GM06990 (cell line): ENCODE measurements around the gene CBLL1.

Experiments
- DNase-seq: peaks from one replicate; pipeline ENCODE4 v3.0.0-alpha.2; 2011; ENCODE audit not compliant: insufficient read length; ENCODE audit errors: extremely low read depth
- H3K27me3 ChIP-seq: replicated peaks from 2 replicates; pipeline ENCODE4 v1.6.0; 2011; ENCODE audit warnings: low read length; ENCODE audit not compliant: control insufficient read depth, insufficient read depth
- H3K36me3 ChIP-seq: 2 replicates; pipeline ENCODE4 v1.5.1; 2011; ENCODE audit warnings: low read length; ENCODE audit not compliant: control insufficient read depth, insufficient read depth
- H3K4me3 ChIP-seq: replicated peaks from 2 replicates; pipeline ENCODE4 v1.5.1; 2011; ENCODE audit warnings: low read depth, mild to moderate bottlenecking, control low read depth, low read length
- CTCF ChIP-seq: IDR thresholded peaks from 2 replicates; pipeline ENCODE4 v1.5.1; 2011; ENCODE audit warnings: low read length, control low read depth, mild to moderate bottlenecking, inconsistent platforms; ENCODE audit not compliant: insufficient read depth, poor library complexity, severe bottlenecking

Gene CBLL1

DNA sequence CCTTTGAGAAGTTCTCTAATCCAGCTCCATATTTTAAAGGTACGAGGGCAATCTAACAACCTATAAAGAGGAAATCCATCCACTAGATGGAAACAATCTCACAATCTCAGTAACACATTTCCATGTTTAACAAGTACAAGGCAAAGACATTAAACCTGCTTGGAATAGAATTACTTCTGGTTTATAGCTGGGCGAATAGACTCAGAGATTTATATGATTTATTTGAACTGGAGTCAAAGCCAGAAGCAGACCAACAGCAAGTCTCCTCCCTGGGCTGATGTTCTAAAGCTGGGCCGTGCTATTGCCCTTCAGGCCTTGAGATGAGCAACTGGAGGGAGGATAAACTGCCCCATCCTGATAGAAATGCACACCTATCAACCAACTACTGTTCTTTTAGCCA is 33.8 kb downstream of the CBLL1 start:
- Histone ChIP-seq H3K36me3 (no peaks in the 10 kb centered on the region), H3K4me3 (no peak overlapping the region), H3K27me3 (no peaks in the 10 kb centered on the region)
- DNase-seq, result no peak
- TF ChIP-seq CTCF, result no peak

- Histone ChIP-seq H3K36me3 (no peaks in the 10 kb centered on the region), H3K4me3 (no peak overlapping the region), H3K27me3 (no peaks in the 10 kb centered on the region)
- no peak for DNase-seq
- no peak for TF ChIP-seq CTCF
Observed at GRCh38 chr7:107778283-107778682, 34.3 kb downstream of the CBLL1 start.

DNA sequence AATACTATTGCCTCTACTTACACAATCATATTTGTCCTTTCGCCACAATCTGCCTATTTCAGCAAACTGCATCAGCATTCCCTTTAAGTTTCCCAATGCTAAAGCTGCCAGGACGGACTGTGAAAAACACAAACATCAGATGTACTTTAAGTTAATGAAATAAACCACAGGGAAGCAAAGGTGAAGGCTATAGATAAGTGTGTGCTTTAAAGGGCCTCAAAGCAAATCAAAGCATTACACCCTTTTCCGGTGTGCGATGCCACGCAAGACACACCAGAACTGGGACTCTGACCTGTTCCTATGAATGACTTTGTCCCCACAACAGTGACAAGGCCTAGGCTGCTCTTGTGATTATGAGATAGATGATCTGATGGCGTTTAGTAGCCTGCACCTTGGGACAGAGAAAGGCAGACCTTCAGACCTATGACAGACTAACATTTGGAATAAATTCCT is 35.7 kb downstream of the CBLL1 start:
- no peak for TF ChIP-seq CTCF
- Histone ChIP-seq H3K4me3 (no peak overlapping the region), H3K27me3 (no peaks in the 10 kb centered on the region), H3K36me3 (no peaks in the 10 kb centered on the region)
- no peak for DNase-seq

DNA sequence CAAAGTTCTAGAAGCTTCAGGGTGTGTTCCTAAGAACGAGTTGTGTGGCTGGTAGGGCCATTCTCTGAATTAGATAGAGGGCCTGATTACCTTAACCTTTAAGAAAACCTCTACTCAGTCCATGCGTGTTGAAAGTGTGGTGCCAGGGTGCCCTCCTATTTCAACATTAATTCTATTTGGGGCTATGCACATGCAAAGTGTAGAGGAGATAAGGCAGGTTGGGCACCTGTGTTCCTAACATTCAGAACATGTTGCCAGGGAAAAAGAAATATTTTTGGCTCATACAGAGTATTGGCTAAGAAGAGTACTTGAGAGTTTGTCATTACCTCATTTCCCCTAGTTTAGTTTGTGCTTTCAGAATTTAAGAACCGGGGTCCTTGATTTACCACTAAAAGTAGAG is 38.4 kb downstream of the CBLL1 start:
- DNase-seq, result no peak
- H3K27me3 ChIP-seq, result no peaks in the 10 kb centered on the region
- no peaks in the 10 kb centered on the region for H3K36me3 ChIP-seq
- no peak overlapping the region for H3K4me3 ChIP-seq
- no peak for TF ChIP-seq CTCF

DNA sequence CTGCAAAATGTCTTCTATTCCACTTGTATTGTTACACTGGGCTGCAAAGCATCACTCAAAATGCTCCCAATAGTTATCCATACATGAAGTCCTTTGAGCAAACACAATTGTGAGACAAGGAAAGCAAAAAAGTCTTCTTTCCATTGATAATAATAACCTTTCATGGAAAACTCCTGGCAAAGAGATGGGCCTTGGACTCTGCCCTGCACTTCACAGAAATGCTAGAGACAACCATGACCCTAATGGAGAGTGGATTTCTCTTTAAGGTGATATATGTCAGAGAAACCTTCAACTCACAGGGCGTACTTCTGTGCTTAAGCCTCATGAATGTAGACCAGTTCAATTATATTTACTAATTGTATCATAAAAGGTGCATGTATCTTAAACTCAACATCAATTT is 39.7 kb downstream of the CBLL1 start:
- no peak overlapping the region for H3K4me3 ChIP-seq
- TF ChIP-seq CTCF, result no peak
- DNase-seq, result no peak
- no peaks in the 10 kb centered on the region for H3K36me3 ChIP-seq
- H3K27me3 ChIP-seq, result no peaks in the 10 kb centered on the region

DNA sequence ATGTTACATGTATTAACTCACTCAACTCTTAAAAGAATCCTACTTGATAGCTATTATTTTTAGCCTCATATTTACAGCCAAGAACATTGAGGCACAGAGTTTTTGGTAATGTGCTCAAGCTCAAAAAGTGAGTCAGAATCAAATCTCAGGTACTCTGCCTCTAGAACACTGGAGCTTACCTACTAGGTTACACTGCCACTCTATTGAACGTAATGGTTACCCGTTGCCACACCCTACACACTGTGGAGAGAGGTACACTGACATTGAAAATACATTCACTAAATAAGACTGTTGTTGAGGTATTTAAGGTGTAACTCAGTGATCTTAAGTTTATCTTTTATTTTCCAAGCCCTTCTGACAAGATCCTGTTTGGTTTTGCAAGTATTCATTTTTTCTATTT is 41.2 kb downstream of the CBLL1 start:
- no peaks in the 10 kb centered on the region for H3K36me3 ChIP-seq
- TF ChIP-seq CTCF, result no peak
- no peak overlapping the region for H3K4me3 ChIP-seq
- H3K27me3 ChIP-seq, result no peaks in the 10 kb centered on the region
- no peak for DNase-seq
